Measurements from ENCODE around the gene SPAG16.

Gene SPAG16

GRCh38 chr2:213411582-213412289 is 127.5 kb downstream of the SPAG16 start:
- no peak for DNase-seq

GRCh38 chr2:213415093-213415492 is 130.8 kb downstream of the SPAG16 start:
- DNase-seq, result no peak

- DNase-seq, result no peak
Observed at GRCh38 chr2:213416832-213417231, 132.6 kb downstream of the SPAG16 start.

GRCh38 chr2:213419980-213420379 is 135.7 kb downstream of the SPAG16 start:
- no peak for DNase-seq

- DNase-seq, result no peak
Observed at GRCh38 chr2:213420828-213421385, 136.6 kb downstream of the SPAG16 start.

GRCh38 chr2:213422211-213422610 is 137.9 kb downstream of the SPAG16 start:
- DNase-seq, result no peak

- no peak for DNase-seq
Observed at GRCh38 chr2:213425618-213426017, 141.4 kb downstream of the SPAG16 start.

GRCh38 chr2:213429516-213429915 is 145.3 kb downstream of the SPAG16 start:
- no peak for DNase-seq

- DNase-seq, result no peak
Observed at GRCh38 chr2:213443921-213444320, 159.7 kb downstream of the SPAG16 start.

- DNase-seq, result no peak
Observed at GRCh38 chr2:213451542-213452239, 167.4 kb downstream of the SPAG16 start.

GRCh38 chr2:213455316-213456008 is 171.2 kb downstream of the SPAG16 start:
- no peak for DNase-seq

GRCh38 chr2:213475433-213475832 is 191.2 kb downstream of the SPAG16 start:
- no peak for DNase-seq

GRCh38 chr2:213476641-213477040 is 192.4 kb downstream of the SPAG16 start:
- no peak for DNase-seq

- no peak for DNase-seq
Observed at GRCh38 chr2:213490087-213490486, 205.8 kb downstream of the SPAG16 start.

GRCh38 chr2:213491376-213491775 is 207.1 kb downstream of the SPAG16 start:
- no peak for DNase-seq

- DNase-seq, result no peak
Observed at GRCh38 chr2:213496226-213496625, 212.0 kb downstream of the SPAG16 start.

- no peak for DNase-seq
Observed at GRCh38 chr2:213500881-213501280, 216.6 kb downstream of the SPAG16 start.

- DNase-seq, result no peak
Observed at GRCh38 chr2:213524164-213524563, 239.9 kb downstream of the SPAG16 start.

GRCh38 chr2:213537579-213537978 is 253.3 kb downstream of the SPAG16 start:
- no peak for DNase-seq

GRCh38 chr2:213544940-213545339 is 260.7 kb downstream of the SPAG16 start:
- no peak for DNase-seq

GRCh38 chr2:213545481-213545880 is 261.2 kb downstream of the SPAG16 start:
- DNase-seq, result no peak

GRCh38 chr2:213545964-213546475 is 261.8 kb downstream of the SPAG16 start:
- no peak for DNase-seq

- no peak for DNase-seq
Observed at GRCh38 chr2:213551526-213551925, 267.3 kb downstream of the SPAG16 start.
